Neural crest cell (in vitro differentiated cells): Measurements from ENCODE around the gene SND1. TPM values are rescaled to one million over a fixed set of nuclear protein-coding genes. Genes with fewer than 3 reads are reported as not detected.
A peak's percentile ranks its signal among the peaks of the same experiment; 100 is the strongest.

Experiments used
- DNase-seq: peaks from one replicate; pipeline ENCODE4 v3.0.0; 2021; ENCODE audit warnings: low read depth, mixed read lengths, low spot score
- H3K27ac Mint-ChIP-seq: one replicate; pipeline ENCODE4 v1.8.0; 2021; ENCODE audit warnings: mild to moderate bottlenecking, mixed read lengths; ENCODE audit not compliant: unreplicated experiment
- H3K27me3 Mint-ChIP-seq: 2 replicates; pipeline ENCODE4 v1.8.0; 2021; ENCODE audit warnings: low read depth, mild to moderate bottlenecking, mixed read lengths
- H3K36me3 Mint-ChIP-seq: 2 replicates; pipeline ENCODE4 v1.8.0; 2021; ENCODE audit warnings: low read depth, mild to moderate bottlenecking, mixed read lengths
- H3K4me1 Mint-ChIP-seq: 2 replicates; pipeline ENCODE4 v1.8.0; 2021; ENCODE audit warnings: mixed read lengths
- H3K4me3 Mint-ChIP-seq: one replicate; pipeline ENCODE4 v1.8.0; 2021; ENCODE audit warnings: mild to moderate bottlenecking, mixed read lengths
- H3K9me3 Mint-ChIP-seq: 2 replicates; pipeline ENCODE4 v1.8.0; 2021; ENCODE audit warnings: mixed read lengths
- CTCF ChIP-seq: fragments of 200-600 bp; sonication (generic); conservative IDR thresholded peaks from 2 replicates; pipeline ENCODE4 v1.5.0; 2021; ENCODE audit warnings: antibody characterized with exemption, mild to moderate bottlenecking
- total RNA-seq: library from RNA; stranded (reverse); gene quantifications from 2 replicates; pipeline ENCODE4 v1.2.1, GENCODE V29; 2021

The SND1 gene
- total RNA-seq, 1 donor from 2014 or later, result 184 TPM

GRCh38 chr7:127702938-127703337 lies 50.9 kb downstream of the SND1 start:
- H3K27me3 Mint-ChIP-seq, result no peaks in the 10 kb centered on the region
- H3K4me1 Mint-ChIP-seq, result no peaks in the 10 kb centered on the region
- H3K9me3 Mint-ChIP-seq, result no peaks in the 10 kb centered on the region
- H3K4me3 Mint-ChIP-seq, result no peak overlapping the region
- no peak for DNase-seq
- H3K36me3 Mint-ChIP-seq, result peaks cover 28% of the 10 kb centered on the region
- H3K27ac Mint-ChIP-seq, result no peak overlapping the region
- TF ChIP-seq CTCF, result no peak

GRCh38 chr7:127704211-127704610 lies 52.2 kb downstream of the SND1 start:
- no peak overlapping the region for H3K4me3 Mint-ChIP-seq
- H3K27me3 Mint-ChIP-seq, result no peaks in the 10 kb centered on the region
- H3K36me3 Mint-ChIP-seq, result peaks cover 21% of the 10 kb centered on the region
- H3K27ac Mint-ChIP-seq, result peak overlapping the region; percentile 39
- no peak for DNase-seq
- no peak for TF ChIP-seq CTCF
- no peaks in the 10 kb centered on the region for H3K4me1 Mint-ChIP-seq
- no peaks in the 10 kb centered on the region for H3K9me3 Mint-ChIP-seq

- H3K36me3 Mint-ChIP-seq, result peaks cover 23% of the 10 kb centered on the region
- no peaks in the 10 kb centered on the region for H3K27me3 Mint-ChIP-seq
- no peak for DNase-seq
- no peaks in the 10 kb centered on the region for H3K9me3 Mint-ChIP-seq
- TF ChIP-seq CTCF, result no peak
- no peaks in the 10 kb centered on the region for H3K4me1 Mint-ChIP-seq
- H3K27ac Mint-ChIP-seq, result no peak overlapping the region
- no peak overlapping the region for H3K4me3 Mint-ChIP-seq
These were observed 53.5 kb downstream of the SND1 start for GRCh38 chr7:127705461-127705959.

- TF ChIP-seq CTCF, result no peak
- Mint-ChIP-seq H3K4me3 (no peak overlapping the region), H3K4me1 (no peaks in the 10 kb centered on the region), H3K9me3 (no peaks in the 10 kb centered on the region), H3K27ac (no peak overlapping the region), H3K27me3 (no peaks in the 10 kb centered on the region), H3K36me3 (peaks cover 27% of the 10 kb centered on the region)
- no peak for DNase-seq
These were observed 54.8 kb downstream of the SND1 start for GRCh38 chr7:127706766-127707165.

- Mint-ChIP-seq H3K27ac (no peak overlapping the region), H3K9me3 (no peaks in the 10 kb centered on the region), H3K4me1 (peaks cover 7% of the 10 kb centered on the region), H3K36me3 (peaks cover 38% of the 10 kb centered on the region), H3K4me3 (no peak overlapping the region), H3K27me3 (no peaks in the 10 kb centered on the region)
- TF ChIP-seq CTCF, result no peak
- no peak for DNase-seq
These were observed 56.2 kb downstream of the SND1 start for GRCh38 chr7:127708201-127708600.

GRCh38 chr7:127708788-127709187 lies 56.8 kb downstream of the SND1 start:
- H3K27ac Mint-ChIP-seq, result no peak overlapping the region
- H3K36me3 Mint-ChIP-seq, result peaks cover 41% of the 10 kb centered on the region
- peak; percentile 79 for DNase-seq
- no peak overlapping the region for H3K4me3 Mint-ChIP-seq
- no peaks in the 10 kb centered on the region for H3K9me3 Mint-ChIP-seq
- peaks cover 12% of the 10 kb centered on the region for H3K4me1 Mint-ChIP-seq
- peak; percentile 86 for TF ChIP-seq CTCF
- H3K27me3 Mint-ChIP-seq, result no peaks in the 10 kb centered on the region
